Esophagus squamous epithelium (tissue), 4 donors: ENCODE results near the gene FAM209A.

ENCODE experiments used
- POLR2A ChIP-seq, 4 donors: fragments of 450-650 bp; IDR thresholded peaks; one replicate each; pipeline ENCODE4 v1.6.1; 2017; ENCODE audit warnings: antibody characterized with exemption in 4 of 4, mild to moderate bottlenecking in 4 of 4, moderate library complexity in 3 of 4
- TF ChIP-seq, protein P1 (sequence below), 6 experiments: fragments of 450-650 bp in 4 of 6; fragments of 200-600 bp in 2 of 6; sonication (generic) in 2 of 6; IDR thresholded peaks; one replicate each; pipeline ENCODE4 v1.5.1; 2016 to 2019; ENCODE audit warnings: antibody characterized with exemption in 6 of 6, mild to moderate bottlenecking in 4 of 6, moderate library complexity in 4 of 6

DNA sequence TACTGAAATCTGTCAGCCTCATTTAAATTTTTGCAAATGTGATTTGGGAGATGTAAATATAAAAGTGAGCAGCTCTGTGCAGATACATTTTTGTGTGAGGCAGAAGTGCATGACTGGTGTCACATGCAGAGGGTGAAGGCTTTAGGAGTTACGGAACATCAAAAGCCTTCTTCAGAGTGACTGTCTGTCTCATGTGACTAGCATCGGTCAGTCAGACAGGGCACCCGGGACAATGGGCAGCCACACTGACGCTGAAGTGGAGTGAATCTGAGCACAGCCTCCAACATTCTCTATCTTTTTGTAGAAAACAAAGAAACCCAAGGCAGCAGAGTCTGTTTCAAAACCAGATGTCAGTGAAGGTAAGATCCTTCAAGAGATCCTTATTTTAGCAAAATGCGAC, 7.9 kb upstream of the FAM209A start:
- TF ChIP-seq POLR2A (IDR thresholded peaks at IDR 0.05), result no peak
- TF ChIP-seq, protein P1, sequence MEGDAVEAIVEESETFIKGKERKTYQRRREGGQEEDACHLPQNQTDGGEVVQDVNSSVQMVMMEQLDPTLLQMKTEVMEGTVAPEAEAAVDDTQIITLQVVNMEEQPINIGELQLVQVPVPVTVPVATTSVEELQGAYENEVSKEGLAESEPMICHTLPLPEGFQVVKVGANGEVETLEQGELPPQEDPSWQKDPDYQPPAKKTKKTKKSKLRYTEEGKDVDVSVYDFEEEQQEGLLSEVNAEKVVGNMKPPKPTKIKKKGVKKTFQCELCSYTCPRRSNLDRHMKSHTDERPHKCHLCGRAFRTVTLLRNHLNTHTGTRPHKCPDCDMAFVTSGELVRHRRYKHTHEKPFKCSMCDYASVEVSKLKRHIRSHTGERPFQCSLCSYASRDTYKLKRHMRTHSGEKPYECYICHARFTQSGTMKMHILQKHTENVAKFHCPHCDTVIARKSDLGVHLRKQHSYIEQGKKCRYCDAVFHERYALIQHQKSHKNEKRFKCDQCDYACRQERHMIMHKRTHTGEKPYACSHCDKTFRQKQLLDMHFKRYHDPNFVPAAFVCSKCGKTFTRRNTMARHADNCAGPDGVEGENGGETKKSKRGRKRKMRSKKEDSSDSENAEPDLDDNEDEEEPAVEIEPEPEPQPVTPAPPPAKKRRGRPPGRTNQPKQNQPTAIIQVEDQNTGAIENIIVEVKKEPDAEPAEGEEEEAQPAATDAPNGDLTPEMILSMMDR (IDR thresholded peaks at IDR 0.05), result no peak
